Thyroid gland (tissue), 4 donors: ENCODE data around the gene NADK. TPM values are rescaled to one million over a fixed set of nuclear protein-coding genes. Genes with fewer than 3 reads are reported as not detected.
"Not testable (repeated sequence)": the region's sequence is repeated elsewhere in the genome, so short reads cannot be mapped to it uniquely, and the experiment has no call there.

Experiments used
- DNase-seq, 2 donors: peaks; one replicate each; pipeline ENCODE4 v3.0.0-alpha.2; 2019
- H3K27ac ChIP-seq, 3 donors: fragments of 200-600 bp; sonication (generic); 1 replicate in 2 of 3; 2 replicates in 1 of 3; pipeline ENCODE4 v1.5.1; 2016 to 2019; ENCODE audit warnings: mild to moderate bottlenecking in 1 of 3, moderate library complexity in 1 of 3
- H3K27me3 ChIP-seq: fragments of 200-600 bp; sonication (generic); one replicate; pipeline ENCODE4 v1.5.1; 2019
- H3K36me3 ChIP-seq, 2 donors: fragments of 200-600 bp; sonication (generic); one replicate each; pipeline ENCODE4 v1.5.1; 2016 to 2019
- H3K4me1 ChIP-seq, 2 donors: fragments of 200-600 bp; sonication (generic); one replicate each; pipeline ENCODE4 v1.5.1; 2017 to 2019
- H3K4me3 ChIP-seq, 3 donors: fragments of 200-600 bp; sonication (generic); replicated peaks in 1 of 3; 1 replicate in 2 of 3; 2 replicates in 1 of 3; pipeline ENCODE4 v1.5.1; 2016; ENCODE audit warnings: mild to moderate bottlenecking in 1 of 3
- H3K9me3 ChIP-seq: fragments of 200-600 bp; sonication (generic); one replicate; pipeline ENCODE4 v1.5.1; 2017
- CTCF ChIP-seq, 6 experiments: fragments of 200-600 bp in 3 of 6; fragments of 450-650 bp in 3 of 6; sonication (generic) in 3 of 6; IDR thresholded peaks; one replicate each; pipeline ENCODE4 v1.5.1; 2016 to 2019; ENCODE audit warnings: antibody characterized with exemption in 6 of 6, mild to moderate bottlenecking in 2 of 6, inconsistent platforms in 1 of 6, moderate library complexity in 1 of 6
- POLR2A ChIP-seq, 2 donors: fragments of 450-650 bp; IDR thresholded peaks; one replicate each; pipeline ENCODE4 v1.6.1; 2017; ENCODE audit warnings: antibody characterized with exemption in 2 of 2, mild to moderate bottlenecking in 2 of 2, moderate library complexity in 1 of 2
- WGBS, 2 donors: methylation state at CpG; one replicate each; pipeline ENCODE4 v1.1.5; 2017; 5-methylcytosine and 5-hydroxymethylcytosine counted together
- intact Hi-C: fragments of 100-400 bp; cut with DNase I; formaldehyde crosslinking; loops from one replicate; pipeline ENCODE4 v1.15.1; 2023
- total RNA-seq, 4 donors: library from RNA; depleted of rRNA; stranded (reverse); fragments of >200 nt; gene quantifications; one replicate each; pipeline ENCODE4 v1.2.3, GENCODE V29; 2016

Gene NADK
- total RNA-seq, 4 donors from 2014 or later: 64.8 to 91.4 (median 84.2) TPM

DNA sequence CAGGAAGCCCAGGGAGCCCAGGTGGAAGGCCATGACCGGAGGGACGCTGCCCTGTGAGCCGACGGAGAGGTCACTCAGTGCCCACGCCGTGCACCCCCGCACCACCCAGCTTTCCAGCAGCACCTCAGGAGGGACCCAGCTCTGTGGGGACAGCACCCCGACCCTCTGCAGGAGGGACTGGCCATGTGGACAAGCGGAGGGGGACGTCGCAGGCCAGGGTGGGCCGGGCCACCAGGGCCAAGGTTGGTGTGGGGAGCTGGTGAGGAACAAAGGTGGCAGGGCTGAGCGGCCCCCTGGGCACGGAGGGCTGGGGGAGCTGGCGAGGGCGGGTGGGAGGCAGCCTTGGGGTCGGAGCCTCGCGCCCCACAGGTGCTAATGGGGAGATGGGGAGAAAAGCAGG, 22.8 kb downstream of the NADK start:
- no peak overlapping the region for H3K27ac ChIP-seq
- no peaks in the 10 kb centered on the region for H3K27me3 ChIP-seq
- DNase-seq: no peak
- H3K4me3 ChIP-seq: no peak overlapping the region
- H3K9me3 ChIP-seq: no peaks in the 10 kb centered on the region
- peaks cover 37 to 46% of the 10 kb centered on the region in 2 donors for H3K36me3 ChIP-seq
- intact Hi-C loops: loop anchor here (5.0 kb wide), 1 partner anchor 152 kb away; no protein-coding TSS in a partner anchor
- TF ChIP-seq POLR2A (IDR thresholded peaks at IDR 0.05): no peak
- WGBS, 2 donors: 84 to 98% methylated on average over 7 to 18 of the region's 19 CpGs
- H3K4me1 ChIP-seq: peaks cover 25 to 29% of the 10 kb centered on the region in 2 donors

- Histone ChIP-seq H3K4me1 (peaks cover 19 to 20% of the 10 kb centered on the region in 2 donors), H3K36me3 (peaks cover 36 to 38% of the 10 kb centered on the region in 2 donors), H3K9me3 (no peaks in the 10 kb centered on the region), H3K27ac (no peak overlapping the region), H3K27me3 (no peaks in the 10 kb centered on the region), H3K4me3 (no peak overlapping the region)
- no peak for TF ChIP-seq POLR2A (IDR thresholded peaks at IDR 0.05)
- TF ChIP-seq CTCF (IDR thresholded peaks at IDR 0.05): no peak
- DNase-seq: no peak
- 91 to 95% methylated on average over 26 to 40 of the region's 49 CpGs for WGBS, 2 donors
- intact Hi-C loops: no loop called here
These were observed 24.0 kb downstream of the NADK start for GRCh38 chr1:1754051-1754815.

DNA sequence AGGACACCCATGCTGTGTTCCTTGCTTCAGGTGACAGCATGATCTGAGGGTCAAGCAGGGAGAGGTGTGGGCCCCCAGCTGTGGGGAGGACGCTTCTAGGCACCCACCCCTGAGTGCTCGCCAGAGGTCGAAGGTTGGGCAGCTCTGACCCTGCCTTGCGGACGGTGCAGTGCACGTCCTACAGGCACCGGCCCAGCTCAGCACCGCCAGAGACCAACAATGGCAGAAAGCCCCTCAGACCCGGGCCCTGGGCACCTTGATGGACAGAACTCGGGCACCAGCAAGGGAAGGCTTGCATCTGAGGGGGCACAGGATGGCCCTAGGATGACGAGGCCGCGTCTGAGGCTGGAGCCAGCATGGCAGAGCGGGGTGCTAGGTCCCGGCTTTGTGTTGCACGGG, 24.7 kb downstream of the NADK start:
- peaks cover 36 to 38% of the 10 kb centered on the region in 2 donors for H3K36me3 ChIP-seq
- no peak overlapping the region for H3K27ac ChIP-seq
- H3K9me3 ChIP-seq: no peaks in the 10 kb centered on the region
- WGBS, 2 donors: 95 to 97% methylated on average over 13 to 14 of the region's 16 CpGs
- TF ChIP-seq POLR2A (IDR thresholded peaks at IDR 0.05) (no peak), CTCF (IDR thresholded peaks at IDR 0.05) (no peak)
- intact Hi-C loops: no loop called here
- peaks cover 12 to 14% of the 10 kb centered on the region in 2 donors for H3K4me1 ChIP-seq
- no peak for DNase-seq
- H3K27me3 ChIP-seq: no peaks in the 10 kb centered on the region
- H3K4me3 ChIP-seq: no peak overlapping the region

GRCh38 chr1:1752636-1753606, 25.3 kb downstream of the NADK start:
- no peak for DNase-seq
- intact Hi-C loops: no loop called here
- Histone ChIP-seq H3K4me3 (no peak overlapping the region), H3K27me3 (no peaks in the 10 kb centered on the region), H3K9me3 (no peaks in the 10 kb centered on the region), H3K36me3 (peaks cover 36 to 38% of the 10 kb centered on the region in 2 donors), H3K4me1 (peaks cover 6 to 7% of the 10 kb centered on the region in 2 donors), H3K27ac (no peak overlapping the region)
- TF ChIP-seq CTCF (IDR thresholded peaks at IDR 0.05) (no peak), POLR2A (IDR thresholded peaks at IDR 0.05) (no peak)
- 85 to 94% methylated on average over 27 to 30 of the region's 37 CpGs for WGBS, 2 donors

DNA sequence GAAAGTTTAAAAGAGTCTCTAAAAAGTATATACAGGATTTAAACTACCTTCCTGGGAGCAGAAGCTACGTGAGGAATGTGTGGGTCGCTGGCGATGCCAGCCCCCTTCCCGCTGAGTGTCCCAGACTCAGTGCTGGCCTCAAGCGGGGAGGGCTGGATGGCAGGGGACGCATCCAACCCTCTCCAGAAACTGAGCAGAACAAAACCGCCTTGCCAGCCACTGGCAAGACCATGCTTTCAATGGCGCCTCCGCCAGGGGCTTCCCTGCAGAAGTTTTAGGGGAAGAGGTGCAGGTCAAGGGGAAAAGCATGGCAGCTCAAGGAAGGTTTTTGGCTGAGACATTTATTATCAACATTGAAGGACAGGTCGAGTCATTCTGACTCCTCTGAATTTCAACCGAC, 26.1 kb downstream of the NADK start:
- TF ChIP-seq CTCF (IDR thresholded peaks at IDR 0.05) (no peak), POLR2A (IDR thresholded peaks at IDR 0.05) (no peak)
- DNase-seq: no peak
- intact Hi-C loops: no loop called here
- Histone ChIP-seq H3K27ac (no peak overlapping the region), H3K4me3 (no peak overlapping the region), H3K36me3 (peaks cover 36 to 37% of the 10 kb centered on the region in 2 donors), H3K27me3 (no peaks in the 10 kb centered on the region), H3K9me3 (no peaks in the 10 kb centered on the region), H3K4me1 (no peaks in the 10 kb centered on the region)
- WGBS, 2 donors: 92 to 94% methylated on average over 11 of the region's 11 CpGs

- H3K4me1 ChIP-seq, H3K27me3 ChIP-seq, DNase-seq, H3K9me3 ChIP-seq, H3K4me3 ChIP-seq, intact Hi-C loops, H3K27ac ChIP-seq: not testable (repeated sequence)
- 84 to 90% methylated on average over 6 to 7 of the region's 9 CpGs for WGBS, 2 donors
- H3K36me3 ChIP-seq: peaks cover 17 to 23% of the 10 kb centered on the region in 2 donors
These were observed 28.3 kb downstream of the NADK start for GRCh38 chr1:1749941-1750340.
